ENCODE data around the gene EGFR. TPM values are rescaled to one million over a fixed set of nuclear protein-coding genes. Genes with fewer than 3 reads are reported as not detected.

The EGFR gene
- total and polyA plus RNA-seq, 12 donors, result 7.0 to 111 (median 71.6) TPM

DNA sequence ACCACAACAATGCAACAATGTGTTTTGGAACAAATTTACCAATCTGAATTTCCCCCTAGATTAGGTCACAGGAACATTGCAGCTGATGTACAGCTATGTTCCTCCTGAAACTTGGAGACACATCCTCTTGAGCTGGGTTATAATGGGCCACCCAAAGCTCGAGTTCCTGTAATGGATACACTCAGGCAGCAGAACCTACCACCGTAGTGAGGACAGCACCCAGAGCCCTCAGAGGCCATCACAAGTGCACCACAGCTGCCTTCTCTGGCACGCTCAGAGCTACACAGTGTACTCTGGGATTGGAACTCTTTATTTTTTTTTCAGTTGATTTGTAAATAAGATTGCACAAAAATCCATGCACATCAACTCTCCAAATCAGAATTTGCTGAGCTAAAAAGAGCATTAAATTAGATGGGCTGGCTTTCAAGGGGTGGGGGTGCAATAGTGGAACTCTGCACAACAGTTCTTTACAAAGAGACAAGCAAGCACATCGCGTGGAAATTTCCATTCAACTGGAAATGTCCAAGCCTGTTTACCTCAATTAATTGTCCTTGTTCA is 56.7 kb downstream of the EGFR start:
- peaks cover 20 to 51% of the 10 kb centered on the region in 2 donors for H3K4me1 ChIP-seq (replicated peaks in 1 of 2)
- intact Hi-C loops (cut with DNase I), result no loop called here
- TF ChIP-seq, protein P1, sequence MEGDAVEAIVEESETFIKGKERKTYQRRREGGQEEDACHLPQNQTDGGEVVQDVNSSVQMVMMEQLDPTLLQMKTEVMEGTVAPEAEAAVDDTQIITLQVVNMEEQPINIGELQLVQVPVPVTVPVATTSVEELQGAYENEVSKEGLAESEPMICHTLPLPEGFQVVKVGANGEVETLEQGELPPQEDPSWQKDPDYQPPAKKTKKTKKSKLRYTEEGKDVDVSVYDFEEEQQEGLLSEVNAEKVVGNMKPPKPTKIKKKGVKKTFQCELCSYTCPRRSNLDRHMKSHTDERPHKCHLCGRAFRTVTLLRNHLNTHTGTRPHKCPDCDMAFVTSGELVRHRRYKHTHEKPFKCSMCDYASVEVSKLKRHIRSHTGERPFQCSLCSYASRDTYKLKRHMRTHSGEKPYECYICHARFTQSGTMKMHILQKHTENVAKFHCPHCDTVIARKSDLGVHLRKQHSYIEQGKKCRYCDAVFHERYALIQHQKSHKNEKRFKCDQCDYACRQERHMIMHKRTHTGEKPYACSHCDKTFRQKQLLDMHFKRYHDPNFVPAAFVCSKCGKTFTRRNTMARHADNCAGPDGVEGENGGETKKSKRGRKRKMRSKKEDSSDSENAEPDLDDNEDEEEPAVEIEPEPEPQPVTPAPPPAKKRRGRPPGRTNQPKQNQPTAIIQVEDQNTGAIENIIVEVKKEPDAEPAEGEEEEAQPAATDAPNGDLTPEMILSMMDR (IDR thresholded peaks at IDR 0.05), result no peak
- TF ChIP-seq POLR2A (IDR thresholded peaks at IDR 0.05), result no peak
- H3K27me3 ChIP-seq, result no peaks in the 10 kb centered on the region
- H3K36me3 ChIP-seq (replicated peaks in 1 of 2), result no peaks in the 10 kb centered on the region
- WGBS, 4 donors, result 61 to 86% (median 74%) methylated on average over 5 of the region's 5 CpGs
- DNase-seq, result peak in 3 of 7 donors; percentile 35 to 72 (median 41)
- H3K4me3 ChIP-seq, result no peak overlapping the region
- H3K9me3 ChIP-seq (replicated peaks in 1 of 3), result no peaks in the 10 kb centered on the region
- H3K27ac ChIP-seq, result peak overlapping the region in 2 of 5 donors; percentile 71 to 78

DNA sequence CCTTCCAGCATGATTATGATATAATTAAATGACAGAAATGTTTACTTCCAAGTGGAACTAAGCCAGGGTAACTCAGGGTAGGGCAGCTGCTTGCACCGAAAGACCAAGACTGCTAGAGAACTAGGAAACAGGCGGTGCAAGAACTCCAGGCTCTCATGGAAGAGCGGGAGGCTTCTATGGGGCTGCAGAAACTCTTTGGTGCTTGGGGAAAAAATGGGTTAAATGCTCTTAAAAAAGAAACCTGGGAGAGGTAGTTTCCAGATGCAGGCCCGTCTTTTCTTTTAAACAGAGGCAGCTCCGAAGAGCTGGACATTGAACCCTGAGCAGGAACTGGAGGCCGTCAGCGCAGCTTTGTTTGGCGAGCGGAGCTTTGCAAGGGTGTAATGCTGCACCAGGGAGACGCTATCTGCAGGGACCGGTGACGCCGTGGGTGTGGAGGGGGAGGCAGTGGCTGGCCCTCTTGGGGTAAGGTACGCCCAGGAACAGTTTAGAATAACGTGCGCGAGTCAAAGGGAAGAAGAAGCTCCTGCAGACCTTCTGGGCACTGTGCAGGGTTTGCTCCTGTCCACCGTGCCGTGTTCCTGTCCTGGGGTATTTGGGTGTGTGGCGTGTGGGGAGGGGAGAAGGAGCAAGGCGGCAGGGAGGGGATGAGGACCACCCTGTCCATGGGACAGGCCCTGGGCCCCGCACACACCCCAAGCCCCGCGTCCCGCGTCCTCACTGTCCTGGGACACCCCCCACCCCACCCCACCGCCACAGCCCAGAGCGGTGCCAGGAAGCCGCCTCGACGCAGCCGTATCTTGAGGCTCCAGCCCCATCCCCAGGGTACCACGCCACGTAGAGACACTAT is 59.0 kb downstream of the EGFR start:
- DNase-seq, result no peak
- Histone ChIP-seq H3K4me1 (replicated peaks in 1 of 2) (peaks cover 41 to 56% of the 10 kb centered on the region in 2 donors), H3K27me3 (no peaks in the 10 kb centered on the region), H3K9me3 (replicated peaks in 1 of 3) (no peaks in the 10 kb centered on the region), H3K4me3 (no peak overlapping the region), H3K36me3 (replicated peaks in 1 of 2) (no peaks in the 10 kb centered on the region), H3K27ac (no peak overlapping the region)
- TF ChIP-seq, protein P1 (IDR thresholded peaks at IDR 0.05), result no peak
- no peak for TF ChIP-seq POLR2A (IDR thresholded peaks at IDR 0.05)
- WGBS, 4 donors, result 91 to 95% (median 92%) methylated on average over 31 to 34 of the region's 34 CpGs
- intact Hi-C loops (cut with DNase I), result no loop called here

DNA sequence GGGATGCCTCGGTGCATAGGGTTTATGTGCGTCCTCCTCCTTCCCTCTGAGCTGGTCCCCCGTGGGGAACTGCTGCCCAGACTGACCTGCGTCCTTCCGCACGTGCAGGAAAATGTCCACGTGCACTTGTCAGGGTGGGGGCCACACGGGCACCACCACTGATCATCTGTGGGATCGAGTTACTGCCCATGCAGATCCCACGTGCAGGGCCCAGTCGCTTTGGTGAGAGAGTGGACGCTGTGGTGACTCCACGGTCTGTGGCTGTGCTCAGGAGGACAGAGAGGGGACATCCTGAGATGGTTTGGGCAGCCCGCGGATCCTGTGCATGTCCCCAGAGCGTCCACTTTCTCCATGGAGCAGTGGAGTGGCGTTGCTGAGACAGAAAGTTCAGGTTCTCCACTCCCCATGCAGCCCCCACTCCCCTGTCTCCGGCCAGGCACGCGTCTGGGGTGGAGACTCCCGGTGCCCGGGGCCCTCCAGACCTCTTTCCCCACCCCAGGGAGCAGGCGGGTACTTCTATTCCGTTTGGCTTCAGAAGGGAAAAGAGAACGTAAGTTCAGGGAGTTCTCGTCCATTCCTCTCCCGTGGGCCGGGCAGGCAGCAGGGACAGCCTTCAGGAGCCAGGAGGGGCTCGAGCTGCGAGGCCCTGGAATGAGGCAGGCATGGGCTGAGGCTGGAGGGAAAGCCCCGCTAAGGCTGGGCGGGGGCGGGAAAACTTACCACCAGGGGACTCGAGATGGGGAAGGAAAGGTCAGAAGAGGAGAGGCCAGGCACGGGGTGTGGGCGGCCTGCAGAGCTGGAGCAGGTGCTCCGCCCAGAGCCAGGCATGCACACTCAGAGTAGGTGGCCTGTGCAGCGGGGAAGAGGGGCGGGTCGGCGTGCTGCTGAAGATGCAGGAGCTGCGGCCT is 59.9 kb downstream of the EGFR start:
- DNase-seq, result no peak
- Histone ChIP-seq H3K36me3 (replicated peaks in 1 of 2) (no peaks in the 10 kb centered on the region), H3K9me3 (replicated peaks in 1 of 3) (no peaks in the 10 kb centered on the region), H3K4me3 (no peak overlapping the region), H3K4me1 (replicated peaks in 1 of 2) (peaks cover 43 to 47% of the 10 kb centered on the region in 2 donors), H3K27ac (peak overlapping the region in 1 of 5 donors; percentile 30), H3K27me3 (no peaks in the 10 kb centered on the region)
- WGBS, 4 donors, result 83 to 87% (median 83%) methylated on average over 31 to 42 of the region's 42 CpGs
- TF ChIP-seq, protein P1 (IDR thresholded peaks at IDR 0.05), result no peak
- TF ChIP-seq POLR2A (IDR thresholded peaks at IDR 0.05), result no peak
- intact Hi-C loops (cut with DNase I), result no loop called here

Data from adrenal gland (tissue), 12 donors.